Panc1 (cell line): ENCODE data around the gene TNRC18.

Source experiments
- TF ChIP-seq, protein P1 (sequence below), 2 experiments: IDR thresholded peaks; 2 replicates each; pipeline ENCODE4 v1.6.1; 2011 to 2012; ENCODE audit warnings: low read depth in 2 of 2, control low read depth in 1 of 2, low read length in 1 of 2, mild to moderate bottlenecking in 1 of 2, moderate library complexity in 1 of 2; ENCODE audit not compliant: insufficient read depth in 1 of 2
- TF ChIP-seq, protein P2 (sequence below): fragments of 450-650 bp; IDR thresholded peaks from 2 replicates; pipeline ENCODE4 v1.5.1; 2017; ENCODE audit warnings: mild to moderate bottlenecking

- TF ChIP-seq, protein P1, sequence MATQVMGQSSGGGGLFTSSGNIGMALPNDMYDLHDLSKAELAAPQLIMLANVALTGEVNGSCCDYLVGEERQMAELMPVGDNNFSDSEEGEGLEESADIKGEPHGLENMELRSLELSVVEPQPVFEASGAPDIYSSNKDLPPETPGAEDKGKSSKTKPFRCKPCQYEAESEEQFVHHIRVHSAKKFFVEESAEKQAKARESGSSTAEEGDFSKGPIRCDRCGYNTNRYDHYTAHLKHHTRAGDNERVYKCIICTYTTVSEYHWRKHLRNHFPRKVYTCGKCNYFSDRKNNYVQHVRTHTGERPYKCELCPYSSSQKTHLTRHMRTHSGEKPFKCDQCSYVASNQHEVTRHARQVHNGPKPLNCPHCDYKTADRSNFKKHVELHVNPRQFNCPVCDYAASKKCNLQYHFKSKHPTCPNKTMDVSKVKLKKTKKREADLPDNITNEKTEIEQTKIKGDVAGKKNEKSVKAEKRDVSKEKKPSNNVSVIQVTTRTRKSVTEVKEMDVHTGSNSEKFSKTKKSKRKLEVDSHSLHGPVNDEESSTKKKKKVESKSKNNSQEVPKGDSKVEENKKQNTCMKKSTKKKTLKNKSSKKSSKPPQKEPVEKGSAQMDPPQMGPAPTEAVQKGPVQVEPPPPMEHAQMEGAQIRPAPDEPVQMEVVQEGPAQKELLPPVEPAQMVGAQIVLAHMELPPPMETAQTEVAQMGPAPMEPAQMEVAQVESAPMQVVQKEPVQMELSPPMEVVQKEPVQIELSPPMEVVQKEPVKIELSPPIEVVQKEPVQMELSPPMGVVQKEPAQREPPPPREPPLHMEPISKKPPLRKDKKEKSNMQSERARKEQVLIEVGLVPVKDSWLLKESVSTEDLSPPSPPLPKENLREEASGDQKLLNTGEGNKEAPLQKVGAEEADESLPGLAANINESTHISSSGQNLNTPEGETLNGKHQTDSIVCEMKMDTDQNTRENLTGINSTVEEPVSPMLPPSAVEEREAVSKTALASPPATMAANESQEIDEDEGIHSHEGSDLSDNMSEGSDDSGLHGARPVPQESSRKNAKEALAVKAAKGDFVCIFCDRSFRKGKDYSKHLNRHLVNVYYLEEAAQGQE (IDR thresholded peaks at IDR 0.05; ENCODE audit: insufficient read depth in 1 of 2, low read depth in 2 of 2, low read length in 1 of 2), result no peak
- TF ChIP-seq, protein P2, sequence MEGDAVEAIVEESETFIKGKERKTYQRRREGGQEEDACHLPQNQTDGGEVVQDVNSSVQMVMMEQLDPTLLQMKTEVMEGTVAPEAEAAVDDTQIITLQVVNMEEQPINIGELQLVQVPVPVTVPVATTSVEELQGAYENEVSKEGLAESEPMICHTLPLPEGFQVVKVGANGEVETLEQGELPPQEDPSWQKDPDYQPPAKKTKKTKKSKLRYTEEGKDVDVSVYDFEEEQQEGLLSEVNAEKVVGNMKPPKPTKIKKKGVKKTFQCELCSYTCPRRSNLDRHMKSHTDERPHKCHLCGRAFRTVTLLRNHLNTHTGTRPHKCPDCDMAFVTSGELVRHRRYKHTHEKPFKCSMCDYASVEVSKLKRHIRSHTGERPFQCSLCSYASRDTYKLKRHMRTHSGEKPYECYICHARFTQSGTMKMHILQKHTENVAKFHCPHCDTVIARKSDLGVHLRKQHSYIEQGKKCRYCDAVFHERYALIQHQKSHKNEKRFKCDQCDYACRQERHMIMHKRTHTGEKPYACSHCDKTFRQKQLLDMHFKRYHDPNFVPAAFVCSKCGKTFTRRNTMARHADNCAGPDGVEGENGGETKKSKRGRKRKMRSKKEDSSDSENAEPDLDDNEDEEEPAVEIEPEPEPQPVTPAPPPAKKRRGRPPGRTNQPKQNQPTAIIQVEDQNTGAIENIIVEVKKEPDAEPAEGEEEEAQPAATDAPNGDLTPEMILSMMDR, result no peak
Measured at GRCh38 chr7:5388273-5388901, 35.2 kb downstream of the TNRC18 start.
